IMR-90 (cell line): ENCODE measurements around the gene THAP5. TPM values are rescaled to one million over a fixed set of nuclear protein-coding genes. Genes with fewer than 3 reads are reported as not detected.

ENCODE experiments used
- ATAC-seq: fragments of 200-7000 bp; cut with Tn5 transposase; 2 replicates; pipeline ENCODE4 v1.9.1; 2020; ENCODE audit warnings: low read depth, mild to moderate bottlenecking, moderate library complexity
- BruUV-seq: library from RNA; stranded (reverse); fragments of 400-500 nt; replicated peaks from 2 replicates; lab custom pipeline; 2021; lab: Mats Ljungman, UMichigan
- CTCF ChIA-PET: fragments of 300-600 bp; formaldehyde crosslinking; extraction: SDS; loops from one replicate; lab custom pipeline; 2021; ENCODE audit warnings: antibody characterized with exemption; lab: Yijun Ruan, JAX
- POLR2A ChIA-PET: fragments of 300-600 bp; sonication (Branson Sonifier 250); formaldehyde crosslinking; loops from one replicate; lab custom pipeline; 2022; ENCODE audit warnings: antibody characterized with exemption; ENCODE audit not compliant: unreplicated experiment; lab: Charles Lee
- DNase-seq: peaks from one replicate; pipeline ENCODE4 v3.0.0; 2013
- H2AFZ ChIP-seq: replicated peaks from 2 replicates; pipeline ENCODE3; 2013; ENCODE audit warnings: low read length, mild to moderate bottlenecking; ENCODE audit not compliant: poor library complexity
- H2AK5ac ChIP-seq: 2 replicates; pipeline ENCODE4 v1.6.1; 2013; ENCODE audit warnings: low read depth, low read length, inconsistent platforms
- H2AK9ac ChIP-seq: replicated peaks from 2 replicates; pipeline ENCODE3; 2013; ENCODE audit warnings: mild to moderate bottlenecking, low read depth, low read length, moderate library complexity; ENCODE audit not compliant: poor library complexity
- H2BK120ac ChIP-seq: 2 replicates; pipeline ENCODE4 v1.6.1; 2013; ENCODE audit warnings: low read depth, low read length, inconsistent platforms
- H2BK15ac ChIP-seq: 3 replicates; pipeline ENCODE4 v1.6.1; 2013; ENCODE audit warnings: low read depth, low read length, inconsistent platforms
- H2BK20ac ChIP-seq: 2 replicates; pipeline ENCODE4 v1.6.1; 2013; ENCODE audit warnings: low read depth, mild to moderate bottlenecking, inconsistent platforms, low read length, moderate library complexity
- H2BK5ac ChIP-seq: 2 replicates; pipeline ENCODE4 v1.6.1; 2013; ENCODE audit warnings: mild to moderate bottlenecking, low read depth, low read length, inconsistent platforms; ENCODE audit not compliant: poor library complexity, severe bottlenecking
- H3K14ac ChIP-seq: replicated peaks from 2 replicates; pipeline ENCODE4 v1.6.1; 2013; ENCODE audit warnings: low read depth, low read length, inconsistent platforms
- H3K18ac ChIP-seq: 2 replicates; pipeline ENCODE4 v1.6.1; 2013; ENCODE audit warnings: low read depth, low read length, control low read depth
- H3K23ac ChIP-seq: 2 replicates; pipeline ENCODE4 v1.6.1; 2013; ENCODE audit warnings: low read depth, low read length, inconsistent platforms
- H3K27ac ChIP-seq: 2 replicates; pipeline ENCODE4 v1.5.1; 2013; ENCODE audit warnings: mild to moderate bottlenecking, control low read depth, low read length; ENCODE audit not compliant: insufficient read depth
- H3K27me3 ChIP-seq: 2 replicates; pipeline ENCODE4 v1.6.1; 2013; ENCODE audit warnings: low read length; ENCODE audit not compliant: control insufficient read depth, insufficient read depth
- H3K36me3 ChIP-seq: 2 replicates; pipeline ENCODE4 v1.6.1; 2013; ENCODE audit warnings: low read length, mixed read lengths; ENCODE audit not compliant: control insufficient read depth, insufficient read depth
- H3K4ac ChIP-seq: 2 replicates; pipeline ENCODE4 v1.6.1; 2013; ENCODE audit warnings: low read depth, low read length, inconsistent platforms
- H3K4me1 ChIP-seq: 2 replicates; pipeline ENCODE4 v1.6.1; 2013; ENCODE audit warnings: low read length, mixed read lengths; ENCODE audit not compliant: control insufficient read depth, insufficient read depth
- H3K4me2 ChIP-seq: 2 replicates; pipeline ENCODE4 v1.6.1; 2013; ENCODE audit warnings: low read depth, mild to moderate bottlenecking, control low read depth, low read length, moderate library complexity
- H3K4me3 ChIP-seq: 2 replicates; pipeline ENCODE4 v1.5.1; 2013; ENCODE audit warnings: low read depth, mild to moderate bottlenecking, control low read depth, low read length, moderate library complexity; ENCODE audit not compliant: insufficient read depth
- H3K56ac ChIP-seq: 2 replicates; pipeline ENCODE4 v1.6.1; 2013; ENCODE audit warnings: low read length, inconsistent platforms; ENCODE audit not compliant: insufficient read depth; ENCODE audit errors: extremely low read depth
- H3K79me1 ChIP-seq, 2 experiments: 2 replicates each; pipeline ENCODE4 v1.6.1; 2013; ENCODE audit warnings: low read length in 2 of 2, inconsistent platforms in 1 of 2, low read depth in 1 of 2
- H3K9ac ChIP-seq: 2 replicates; pipeline ENCODE4 v1.6.1; 2013; ENCODE audit warnings: low read depth, low read length, control low read depth
- H3K9me1 ChIP-seq: 2 replicates; pipeline ENCODE4 v1.6.1; 2013; ENCODE audit warnings: low read length, inconsistent platforms; ENCODE audit not compliant: insufficient read depth
- H3K9me3 ChIP-seq: 2 replicates; pipeline ENCODE4 v1.6.1; 2013; ENCODE audit warnings: low read length; ENCODE audit not compliant: control insufficient read depth, insufficient read depth
- H4K20me1 ChIP-seq: 2 replicates; pipeline ENCODE4 v1.6.1; 2013; ENCODE audit warnings: low read length, inconsistent platforms; ENCODE audit not compliant: insufficient read depth
- H4K5ac ChIP-seq: 2 replicates; pipeline ENCODE4 v1.6.1; 2013; ENCODE audit warnings: mild to moderate bottlenecking, low read depth, low read length, control low read depth
- H4K8ac ChIP-seq, 2 experiments: 2 replicates each; pipeline ENCODE4 v1.6.1; 2013; ENCODE audit warnings: low read depth in 2 of 2, low read length in 2 of 2, control low read depth in 1 of 2, inconsistent platforms in 1 of 2
- H4K91ac ChIP-seq: 2 replicates; pipeline ENCODE4 v1.6.1; 2013; ENCODE audit warnings: low read depth, low read length, inconsistent platforms; ENCODE audit not compliant: insufficient read depth
- BHLHE40 ChIP-seq: fragments of 150-350 bp; IDR thresholded peaks from 2 replicates; pipeline ENCODE4 v1.6.1; 2016; ENCODE audit warnings: mild to moderate bottlenecking, low read depth, low read length
- CEBPB ChIP-seq: IDR thresholded peaks from 2 replicates; pipeline ENCODE4 v1.6.1; 2012; ENCODE audit warnings: low read depth, low read length, improper control_type of control experiment
- CHD1 ChIP-seq: IDR thresholded peaks from 2 replicates; pipeline ENCODE4 v1.6.1; 2012; ENCODE audit warnings: low read depth, low read length, improper control_type of control experiment
- FOS ChIP-seq: fragments of 150-350 bp; IDR thresholded peaks from 2 replicates; pipeline ENCODE4 v1.6.1; 2016; ENCODE audit warnings: low read depth, low read length
- MAFK ChIP-seq: IDR thresholded peaks from 2 replicates; pipeline ENCODE4 v1.6.1; 2012; ENCODE audit warnings: low read depth, low read length, improper control_type of control experiment
- MAZ ChIP-seq: IDR thresholded peaks from 2 replicates; pipeline ENCODE4 v1.6.1; 2012; ENCODE audit warnings: low read depth, mild to moderate bottlenecking, low read length, improper control_type of control experiment, moderate library complexity, borderline replicate concordance
- MXI1 ChIP-seq: IDR thresholded peaks from 2 replicates; pipeline ENCODE4 v1.6.1; 2012; ENCODE audit warnings: low read depth, mild to moderate bottlenecking, low read length, moderate library complexity, borderline replicate concordance
- NFE2L2 ChIP-seq: fragments of 150-350 bp; IDR thresholded peaks from 2 replicates; pipeline ENCODE4 v1.6.1; 2016; ENCODE audit warnings: low read depth, mild to moderate bottlenecking, low read length
- POLR2A ChIP-seq: IDR thresholded peaks from 2 replicates; pipeline ENCODE4 v1.6.1; 2012; ENCODE audit warnings: mild to moderate bottlenecking, low read depth, low read length
- RAD21 ChIP-seq: IDR thresholded peaks from 2 replicates; pipeline ENCODE4 v1.6.1; 2012; ENCODE audit warnings: low read length, improper control_type of control experiment
- RCOR1 ChIP-seq: IDR thresholded peaks from 2 replicates; pipeline ENCODE4 v1.6.1; 2012; ENCODE audit warnings: mild to moderate bottlenecking, low read length, improper control_type of control experiment; ENCODE audit not compliant: insufficient replicate concordance
- RFX5 ChIP-seq: IDR thresholded peaks from 2 replicates; pipeline ENCODE4 v1.8.0; 2012; ENCODE audit warnings: low read depth, mild to moderate bottlenecking, low read length, moderate library complexity
- SMC3 ChIP-seq: fragments of 150-350 bp; IDR thresholded peaks from 2 replicates; pipeline ENCODE4 v1.6.1; 2016; ENCODE audit warnings: low read depth, mild to moderate bottlenecking, antibody characterized with exemption, low read length, moderate library complexity
- USF2 ChIP-seq: fragments of 150-350 bp; IDR thresholded peaks from 2 replicates; pipeline ENCODE4 v1.6.1; 2017; ENCODE audit warnings: mild to moderate bottlenecking, antibody characterized with exemption, low read length, low read depth
- WGBS, 2 experiments: methylation state at CpG; one replicate each; pipeline versions ENCODE4 v1.1.5 to v1.1.7; 2013; ENCODE audit warnings: missing lambda C conversion rate in 2 of 2; ENCODE audit not compliant: insufficient read length in 1 of 2; ENCODE audit errors: extremely low coverage in 2 of 2; 5-methylcytosine and 5-hydroxymethylcytosine counted together
- dilution Hi-C: fragments of 300-500 bp; cut with HindIII; formaldehyde crosslinking; loops from one replicate; pipeline ENCODE4 v1.14.3; 2018; ENCODE audit warnings: low sequenced_read_pairs; ENCODE audit not compliant: unreplicated experiment
- in situ Hi-C: fragments of 300-500 bp; cut with MboI; formaldehyde crosslinking; loops from 3 replicates; pipeline ENCODE4 v1.14.3; 2019; ENCODE audit warnings: low sequenced_read_pairs, inconsistent platforms, mixed read lengths
- intact Hi-C: fragments of 100-400 bp; cut with micrococcal nuclease; formaldehyde crosslinking; loops from 2 replicates; pipeline ENCODE4 v1.10.0; 2022
- polyA plus RNA-seq, 3 experiments: library from polyadenylated mRNA; depleted of rRNA; stranded (reverse); fragments of >200 nt; gene quantifications; 2 replicates each; pipeline ENCODE4 v1.2.3, GENCODE V29; 2012; ENCODE audit warnings: low replicate concordance in 1 of 3
- total RNA-seq: library from RNA; depleted of rRNA; stranded (reverse); fragments of >200 nt; gene quantifications from 2 replicates; pipeline ENCODE4 v1.2.3, GENCODE V29; 2012
- TF ChIP-seq, protein P1 (sequence below): fragments of 150-350 bp; IDR thresholded peaks from 2 replicates; pipeline ENCODE4 v1.6.1; 2016; ENCODE audit warnings: low read depth, mild to moderate bottlenecking, low read length, moderate library complexity, borderline replicate concordance
- TF ChIP-seq, protein P2 (sequence below): conservative IDR thresholded peaks from 2 replicates; pipeline ENCODE4 v1.5.1; 2012; ENCODE audit warnings: mild to moderate bottlenecking, low read depth, low read length, improper control_type of control experiment

The THAP5 gene
- total and polyA plus RNA-seq, 2 of the 4 experiments (the other 2 are of a cell fraction), result 6.7 to 23.7 TPM

GRCh38 chr7:108596560-108596959, 27.1 kb upstream of the THAP5 start:
- BruUV-seq, result no TSS peak
- no CpG with 5 or more reads among the region's 4 CpGs for WGBS, 2 experiments
- in situ Hi-C loops, result no loop called here

More at GRCh38 chr7:108596560-108596959, 27.1 kb upstream of the THAP5 start:
- no peak overlapping the region for H4K91ac ChIP-seq
- no peak for DNase-seq
- no peaks in the 10 kb centered on the region for H3K36me3 ChIP-seq
- intact Hi-C loops, result no loop called here
- no peaks in the 10 kb centered on the region for H3K79me1 ChIP-seq
- no peak for ATAC-seq
- no peak overlapping the region for H3K56ac ChIP-seq
- no peak overlapping the region for H3K27ac ChIP-seq
- no peak overlapping the region for H3K9ac ChIP-seq
- H3K9me1 ChIP-seq, result no peaks in the 10 kb centered on the region
- H3K9me3 ChIP-seq, result no peaks in the 10 kb centered on the region
- no peak overlapping the region for H2AFZ ChIP-seq
- H3K4me1 ChIP-seq, result no peaks in the 10 kb centered on the region
- H4K20me1 ChIP-seq, result no peaks in the 10 kb centered on the region
- no peak overlapping the region for H2BK120ac ChIP-seq
- no peak overlapping the region for H3K4me2 ChIP-seq
- H2BK5ac ChIP-seq, result no peak overlapping the region
- no peak overlapping the region for H2BK15ac ChIP-seq
- H3K4me3 ChIP-seq, result no peak overlapping the region
- no peak overlapping the region for H2AK9ac ChIP-seq
- no peak overlapping the region for H3K4ac ChIP-seq
- H3K27me3 ChIP-seq, result peaks cover 2% of the 10 kb centered on the region
- TF ChIP-seq RCOR1, result no peak
- no peak for TF ChIP-seq MAFK
- no peak for TF ChIP-seq CHD1
- no peak for TF ChIP-seq POLR2A
- TF ChIP-seq SMC3, result no peak
- TF ChIP-seq RAD21, result no peak
- no peak for TF ChIP-seq USF2
- no peak for TF ChIP-seq MAZ
- TF ChIP-seq CEBPB, result no peak
- TF ChIP-seq, protein P1, sequence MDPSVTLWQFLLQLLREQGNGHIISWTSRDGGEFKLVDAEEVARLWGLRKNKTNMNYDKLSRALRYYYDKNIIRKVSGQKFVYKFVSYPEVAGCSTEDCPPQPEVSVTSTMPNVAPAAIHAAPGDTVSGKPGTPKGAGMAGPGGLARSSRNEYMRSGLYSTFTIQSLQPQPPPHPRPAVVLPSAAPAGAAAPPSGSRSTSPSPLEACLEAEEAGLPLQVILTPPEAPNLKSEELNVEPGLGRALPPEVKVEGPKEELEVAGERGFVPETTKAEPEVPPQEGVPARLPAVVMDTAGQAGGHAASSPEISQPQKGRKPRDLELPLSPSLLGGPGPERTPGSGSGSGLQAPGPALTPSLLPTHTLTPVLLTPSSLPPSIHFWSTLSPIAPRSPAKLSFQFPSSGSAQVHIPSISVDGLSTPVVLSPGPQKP, result no peak
- no peak for TF ChIP-seq BHLHE40
- TF ChIP-seq NFE2L2, result no peak
- TF ChIP-seq MXI1, result no peak
- TF ChIP-seq RFX5, result no peak
- TF ChIP-seq FOS, result no peak
- TF ChIP-seq, protein P2, sequence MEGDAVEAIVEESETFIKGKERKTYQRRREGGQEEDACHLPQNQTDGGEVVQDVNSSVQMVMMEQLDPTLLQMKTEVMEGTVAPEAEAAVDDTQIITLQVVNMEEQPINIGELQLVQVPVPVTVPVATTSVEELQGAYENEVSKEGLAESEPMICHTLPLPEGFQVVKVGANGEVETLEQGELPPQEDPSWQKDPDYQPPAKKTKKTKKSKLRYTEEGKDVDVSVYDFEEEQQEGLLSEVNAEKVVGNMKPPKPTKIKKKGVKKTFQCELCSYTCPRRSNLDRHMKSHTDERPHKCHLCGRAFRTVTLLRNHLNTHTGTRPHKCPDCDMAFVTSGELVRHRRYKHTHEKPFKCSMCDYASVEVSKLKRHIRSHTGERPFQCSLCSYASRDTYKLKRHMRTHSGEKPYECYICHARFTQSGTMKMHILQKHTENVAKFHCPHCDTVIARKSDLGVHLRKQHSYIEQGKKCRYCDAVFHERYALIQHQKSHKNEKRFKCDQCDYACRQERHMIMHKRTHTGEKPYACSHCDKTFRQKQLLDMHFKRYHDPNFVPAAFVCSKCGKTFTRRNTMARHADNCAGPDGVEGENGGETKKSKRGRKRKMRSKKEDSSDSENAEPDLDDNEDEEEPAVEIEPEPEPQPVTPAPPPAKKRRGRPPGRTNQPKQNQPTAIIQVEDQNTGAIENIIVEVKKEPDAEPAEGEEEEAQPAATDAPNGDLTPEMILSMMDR, result no peak
- H3K14ac ChIP-seq, result no peak overlapping the region
- H2AK5ac ChIP-seq, result no peak overlapping the region
- dilution Hi-C loops, result no loop called here
- H4K8ac ChIP-seq, result no peak overlapping the region
- H3K18ac ChIP-seq, result no peak overlapping the region
- CTCF ChIA-PET, result no interaction called here
- no peak overlapping the region for H3K23ac ChIP-seq
- H4K5ac ChIP-seq, result no peak overlapping the region
- POLR2A ChIA-PET, result no interaction called here
- H2BK20ac ChIP-seq, result no peak overlapping the region
